ENCODE measurements around the gene TMEM140. TPM values are rescaled to one million over a fixed set of nuclear protein-coding genes. Genes with fewer than 3 reads are reported as not detected.

TMEM140 gene
- polyA plus RNA-seq, 1 donor (not counting 4 experiments of a cell fraction or from before 2014, with no cell fraction given): 0.17 TPM

DNA sequence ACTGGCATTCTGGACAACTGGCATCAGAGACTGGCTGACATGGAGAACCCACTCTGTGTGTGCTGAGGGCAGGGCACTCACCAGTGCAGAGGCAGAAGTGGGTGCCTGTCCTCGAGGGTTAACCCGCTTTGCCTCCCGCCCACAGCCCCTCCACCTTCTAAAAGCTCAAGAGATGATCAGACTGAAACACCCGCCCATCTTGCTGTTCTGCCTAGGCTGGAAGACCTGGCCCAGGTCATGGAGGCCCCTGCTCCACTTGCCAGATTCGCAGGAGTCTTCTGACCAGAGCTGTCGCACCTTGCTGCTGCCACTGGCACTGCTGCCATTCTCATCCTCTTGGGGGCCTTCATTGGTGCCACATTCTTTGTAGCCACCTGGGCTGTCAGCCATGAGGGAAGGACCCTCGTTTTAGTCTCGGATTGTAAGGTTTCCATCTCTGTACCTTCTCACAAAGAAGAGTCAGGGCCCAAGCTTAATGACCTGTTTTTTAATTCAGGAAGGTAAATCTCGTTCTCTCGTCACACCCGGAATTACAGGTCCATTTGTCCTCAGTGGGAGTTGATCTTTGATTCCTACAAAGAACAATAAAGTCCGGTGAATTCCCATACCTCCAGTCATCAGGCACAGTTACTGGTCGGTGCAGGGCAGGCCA, 20.7 kb downstream of the TMEM140 start:
- H3K9me3 ChIP-seq (ENCODE audit: control insufficient read depth, low read depth, low read length): no peaks in the 10 kb centered on the region
- DNase-seq (ENCODE audit: low read depth, low spot score) (no peak), FAIRE-seq (no peak)
- H3K4me2 ChIP-seq (ENCODE audit: control insufficient read depth, extremely low read depth, insufficient read depth, low read depth, low read length): peak overlapping the region; percentile 86
- dilution Hi-C loops (cut with MboI; ENCODE audit: extremely low pct_ligation_motif_present, low sequenced_read_pairs): loop anchor here (25.0 kb wide), 1 partner anchor 181 kb away; the partner anchor contains the start of gene AGBL3
- peak overlapping the region in 1 of 3 experiments; percentile 89 for H3K4me3 ChIP-seq (ENCODE audit: control insufficient read depth in 2 of 3, extremely low read depth in 1 of 3, insufficient read depth in 2 of 3, low read depth in 1 of 3, low read length in 3 of 3)
- peak overlapping the region; percentile 95 for H3K27ac ChIP-seq (ENCODE audit: control insufficient read depth, insufficient read depth, low read length)
- H3K36me3 ChIP-seq (ENCODE audit: control insufficient read depth in 2 of 2, extremely low read depth in 1 of 2, insufficient read depth in 2 of 2, low read length in 2 of 2): peaks cover 27 to 33% of the 10 kb centered on the region in 2 experiments
- peaks cover 24% of the 10 kb centered on the region for H3K4me1 ChIP-seq (ENCODE audit: control insufficient read depth, extremely low read depth, insufficient read depth, low read length)
- no peak for TF ChIP-seq EZH2 (IDR thresholded peaks at IDR 0.05; ENCODE audit: low read length)
- TF ChIP-seq, protein P1, sequence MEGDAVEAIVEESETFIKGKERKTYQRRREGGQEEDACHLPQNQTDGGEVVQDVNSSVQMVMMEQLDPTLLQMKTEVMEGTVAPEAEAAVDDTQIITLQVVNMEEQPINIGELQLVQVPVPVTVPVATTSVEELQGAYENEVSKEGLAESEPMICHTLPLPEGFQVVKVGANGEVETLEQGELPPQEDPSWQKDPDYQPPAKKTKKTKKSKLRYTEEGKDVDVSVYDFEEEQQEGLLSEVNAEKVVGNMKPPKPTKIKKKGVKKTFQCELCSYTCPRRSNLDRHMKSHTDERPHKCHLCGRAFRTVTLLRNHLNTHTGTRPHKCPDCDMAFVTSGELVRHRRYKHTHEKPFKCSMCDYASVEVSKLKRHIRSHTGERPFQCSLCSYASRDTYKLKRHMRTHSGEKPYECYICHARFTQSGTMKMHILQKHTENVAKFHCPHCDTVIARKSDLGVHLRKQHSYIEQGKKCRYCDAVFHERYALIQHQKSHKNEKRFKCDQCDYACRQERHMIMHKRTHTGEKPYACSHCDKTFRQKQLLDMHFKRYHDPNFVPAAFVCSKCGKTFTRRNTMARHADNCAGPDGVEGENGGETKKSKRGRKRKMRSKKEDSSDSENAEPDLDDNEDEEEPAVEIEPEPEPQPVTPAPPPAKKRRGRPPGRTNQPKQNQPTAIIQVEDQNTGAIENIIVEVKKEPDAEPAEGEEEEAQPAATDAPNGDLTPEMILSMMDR (optimal IDR thresholded peaks at IDR 0.05 in 1 of 3, IDR thresholded peaks at IDR 0.05 in 1 of 3, conservative IDR thresholded peaks at IDR 0.05 in 1 of 3; ENCODE audit: extremely low read depth in 1 of 3, insufficient read depth in 2 of 3, low read length in 3 of 3): no peak
- no peak overlapping the region for H3K9ac ChIP-seq (ENCODE audit: control insufficient read depth, extremely low read depth, insufficient read depth, low read length)
- no peak overlapping the region for H2AFZ ChIP-seq (ENCODE audit: control insufficient read depth, low read length)
- no peaks in the 10 kb centered on the region for H4K20me1 ChIP-seq (ENCODE audit: control insufficient read depth, extremely low read depth, insufficient read depth, low read length)
- H3K9me1 ChIP-seq (ENCODE audit: control insufficient read depth, extremely low read depth, insufficient read depth, low read length): peaks cover 5% of the 10 kb centered on the region
- H3K79me2 ChIP-seq (ENCODE audit: control insufficient read depth, insufficient read depth, low read length): peaks cover 19% of the 10 kb centered on the region
- H3K27me3 ChIP-seq (ENCODE audit: control insufficient read depth, extremely low read depth, insufficient read depth, low read length): no peaks in the 10 kb centered on the region

DNA sequence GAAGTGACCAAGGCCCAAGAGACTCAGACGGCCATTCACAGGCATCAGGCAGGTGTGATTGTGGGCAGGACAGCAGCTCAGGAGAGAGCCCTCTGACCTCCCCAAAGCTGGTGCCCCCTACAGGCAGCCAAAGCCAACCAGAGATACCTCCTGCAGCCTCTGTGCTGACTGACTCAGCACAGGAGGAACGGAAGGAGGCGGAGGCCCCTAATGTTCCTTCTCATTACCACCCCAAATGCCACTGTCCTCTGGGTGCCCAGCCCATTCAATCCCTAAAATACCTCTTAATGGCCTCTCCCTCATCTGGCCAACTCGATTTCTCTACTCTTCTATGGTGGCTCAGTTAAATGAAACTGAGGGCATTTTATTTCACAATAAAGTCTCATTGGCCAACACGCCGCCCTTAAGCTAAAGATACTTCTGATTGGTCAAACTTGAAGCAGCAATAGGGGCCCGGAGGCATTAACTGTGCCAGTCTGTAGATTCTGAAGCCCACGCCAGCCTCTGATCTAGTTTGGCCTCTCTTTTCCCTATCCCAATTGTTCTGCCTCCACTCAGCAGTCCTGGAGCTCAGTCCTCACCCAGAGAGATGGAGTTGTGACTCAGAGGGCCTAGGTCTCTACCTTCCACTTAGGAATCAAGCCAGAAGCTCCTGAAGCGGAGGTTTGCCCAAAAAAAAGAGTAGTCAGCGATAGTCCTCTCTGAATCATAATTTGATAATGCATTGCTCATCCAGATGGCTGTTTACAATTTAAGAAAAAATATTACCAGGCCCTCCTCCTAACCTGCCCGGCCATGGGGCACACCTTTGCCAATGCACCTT, 21.5 kb downstream of the TMEM140 start:
- Histone ChIP-seq H3K9me1 (ENCODE audit: control insufficient read depth, extremely low read depth, insufficient read depth, low read length) (peaks cover 3% of the 10 kb centered on the region), H3K4me1 (ENCODE audit: control insufficient read depth, extremely low read depth, insufficient read depth, low read length) (peaks cover 24% of the 10 kb centered on the region), H3K9me3 (ENCODE audit: control insufficient read depth, low read depth, low read length) (no peaks in the 10 kb centered on the region), H2AFZ (ENCODE audit: control insufficient read depth, low read length) (no peak overlapping the region), H3K4me3 (ENCODE audit: control insufficient read depth in 2 of 3, extremely low read depth in 1 of 3, insufficient read depth in 2 of 3, low read depth in 1 of 3, low read length in 3 of 3) (peak overlapping the region; percentile 89 to 91 (median 91)), H4K20me1 (ENCODE audit: control insufficient read depth, extremely low read depth, insufficient read depth, low read length) (no peaks in the 10 kb centered on the region), H3K27me3 (ENCODE audit: control insufficient read depth, extremely low read depth, insufficient read depth, low read length) (no peaks in the 10 kb centered on the region), H3K36me3 (ENCODE audit: control insufficient read depth in 2 of 2, extremely low read depth in 1 of 2, insufficient read depth in 2 of 2, low read length in 2 of 2) (peaks cover 27 to 32% of the 10 kb centered on the region in 2 experiments), H3K27ac (ENCODE audit: control insufficient read depth, insufficient read depth, low read length) (peak overlapping the region; percentile 95), H3K4me2 (ENCODE audit: control insufficient read depth, extremely low read depth, insufficient read depth, low read depth, low read length) (peak overlapping the region; percentile 86), H3K9ac (ENCODE audit: control insufficient read depth, extremely low read depth, insufficient read depth, low read length) (peak overlapping the region; percentile 93), H3K79me2 (ENCODE audit: control insufficient read depth, insufficient read depth, low read length) (peaks cover 19% of the 10 kb centered on the region)
- dilution Hi-C loops (cut with MboI; ENCODE audit: extremely low pct_ligation_motif_present, low sequenced_read_pairs): loop anchor here (25.0 kb wide), 1 partner anchor 182 kb away; the partner anchor contains the start of gene AGBL3
- DNase-seq (ENCODE audit: low read depth, low spot score): peak; percentile 73
- FAIRE-seq: no peak
- no peak for TF ChIP-seq EZH2 (IDR thresholded peaks at IDR 0.05; ENCODE audit: low read length)
- TF ChIP-seq, protein P1 (optimal IDR thresholded peaks at IDR 0.05 in 1 of 3, IDR thresholded peaks at IDR 0.05 in 1 of 3, conservative IDR thresholded peaks at IDR 0.05 in 1 of 3; ENCODE audit: extremely low read depth in 1 of 3, insufficient read depth in 2 of 3, low read length in 3 of 3): peak; percentile 56 to 77 (median 59)
